ENCODE data around the gene EXOC3L4.

- TF ChIP-seq CTCF (conservative IDR thresholded peaks at IDR 0.05; ENCODE audit: low read depth, low read length) (no peak), EZH2 (IDR thresholded peaks at IDR 0.05; ENCODE audit: low read length, unreplicated experiment) (no peak)
Observed at GRCh38 chr14:103056322-103057027, 38.0 kb upstream of the EXOC3L4 start.
